UCSD-AML1 (cell line): Measurements from ENCODE around the gene GLUL.

ENCODE experiments used
- DNase-seq: peaks from one replicate; lab custom pipeline; 2025; ENCODE audit not compliant: unreplicated experiment; lab: John Stamatoyannopoulos, UW

GLUL gene

GRCh38 chr1:182391362-182392049 lies at the start of gene GLUL:
Gene GLUL (minus strand): TSS chr1:182391790. CDS start chr1:182388737, 3,053 bp downstream.
- peak; percentile 96 for DNase-seq

GRCh38 chr1:182438326-182438725 lies 46.7 kb upstream of the GLUL start:
- no peak for DNase-seq

- DNase-seq, result no peak
Observed at GRCh38 chr1:182433580-182433979, 42.0 kb upstream of the GLUL start.

- DNase-seq, result no peak
Observed at GRCh38 chr1:182431278-182431677, 39.7 kb upstream of the GLUL start.

- DNase-seq, result no peak
Observed at GRCh38 chr1:182430263-182431068, 38.9 kb upstream of the GLUL start.

GRCh38 chr1:182428043-182428442 lies 36.5 kb upstream of the GLUL start:
- no peak for DNase-seq

GRCh38 chr1:182426442-182427430 lies 35.1 kb upstream of the GLUL start:
- no peak for DNase-seq

GRCh38 chr1:182415789-182416188 lies 24.2 kb upstream of the GLUL start:
- no peak for DNase-seq

- no peak for DNase-seq
Observed at GRCh38 chr1:182413969-182414368, 22.4 kb upstream of the GLUL start.

- no peak for DNase-seq
Observed at GRCh38 chr1:182413486-182413885, 21.9 kb upstream of the GLUL start.

- no peak for DNase-seq
Observed at GRCh38 chr1:182410620-182411273, 19.2 kb upstream of the GLUL start.

GRCh38 chr1:182410138-182410537 lies 18.5 kb upstream of the GLUL start:
- no peak for DNase-seq

- no peak for DNase-seq
Observed at GRCh38 chr1:182408435-182409075, 17.0 kb upstream of the GLUL start.

- no peak for DNase-seq
Observed at GRCh38 chr1:182407724-182408123, 16.1 kb upstream of the GLUL start.

- no peak for DNase-seq
Observed at GRCh38 chr1:182406012-182406411, 14.4 kb upstream of the GLUL start.

GRCh38 chr1:182405578-182405977 lies 14.0 kb upstream of the GLUL start:
- no peak for DNase-seq

GRCh38 chr1:182404781-182405180 lies 13.2 kb upstream of the GLUL start:
- no peak for DNase-seq

GRCh38 chr1:182400567-182400966 lies 9.0 kb upstream of the GLUL start, which contains the start of gene TEDDM1:
Gene TEDDM1 (minus strand): TSS chr1:182400667. CDS start chr1:182400485, 182 bp downstream.
- no peak for DNase-seq

GRCh38 chr1:182397653-182398393 lies 6.2 kb upstream of the GLUL start:
- DNase-seq, result no peak
